ENCODE measurements around the gene ZMYND8. TPM values are rescaled to one million over a fixed set of nuclear protein-coding genes. Genes with fewer than 3 reads are reported as not detected.

Gene ZMYND8
- total RNA-seq, 1 experiment from 2014 or later: 29.0 TPM

DNA sequence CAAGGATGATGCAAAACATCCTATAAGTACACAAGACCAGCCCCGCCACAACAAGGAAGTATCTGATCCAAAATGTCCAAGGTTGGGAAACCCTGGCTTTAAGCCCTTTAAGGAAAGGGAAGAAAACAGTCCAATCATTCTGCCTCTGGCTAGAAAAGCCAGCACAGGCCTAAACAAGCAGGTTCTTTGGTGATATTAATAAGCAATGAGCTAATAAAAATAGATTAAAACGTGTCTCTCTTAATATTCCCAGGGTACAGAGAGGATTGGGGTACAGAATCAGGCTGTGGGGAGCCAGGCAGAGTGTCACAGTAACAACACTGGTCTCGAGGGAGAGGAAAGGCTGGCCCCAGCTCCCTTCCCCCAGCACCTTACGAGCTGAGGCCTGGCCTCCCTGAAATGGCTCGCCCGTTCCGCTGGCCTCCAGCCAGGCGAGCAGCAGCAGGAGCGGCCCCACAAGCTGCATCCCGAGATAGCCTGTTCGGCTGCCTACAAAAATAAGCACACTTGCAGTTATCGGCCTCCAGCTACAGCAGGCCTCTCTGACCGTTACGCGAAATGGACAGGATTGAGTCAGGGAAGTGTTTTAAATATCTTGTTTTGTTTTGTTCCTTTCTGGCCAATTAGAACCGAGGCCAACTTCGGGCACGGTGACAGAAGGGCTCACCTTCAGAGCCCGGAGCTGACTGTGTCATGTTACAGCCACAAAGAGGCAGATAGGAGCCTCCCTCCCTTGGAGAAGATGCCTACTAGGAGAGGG lies 4.0 kb upstream of the ZMYND8 start:
- peak overlapping the region; percentile 84 for H2AFZ ChIP-seq (ENCODE audit: low read depth, low read length, poor library complexity, severe bottlenecking)

GRCh38 chr20:47359530-47360296 lies 3.2 kb upstream of the ZMYND8 start:
- ATAC-seq (no peak), DNase-seq (ENCODE audit: low read depth, low spot score) (no peak)
- Histone ChIP-seq H3K9me2 (ENCODE audit: insufficient read depth) (no peaks in the 10 kb centered on the region), H3K27ac (ENCODE audit: low read depth, low read length) (peak overlapping the region; percentile 98), H3K4me1 (ENCODE audit: control insufficient read depth in 1 of 2, insufficient read depth in 2 of 2, low read length in 2 of 2) (peaks cover 73 to 77% of the 10 kb centered on the region in 2 experiments), H3K9ac (ENCODE audit: low read length) (peak overlapping the region; percentile 84), H3K27me3 (ENCODE audit: insufficient read depth, low read length) (no peaks in the 10 kb centered on the region), H4K20me1 (ENCODE audit: insufficient read depth) (no peaks in the 10 kb centered on the region), H3K4me3 (replicated peaks in 1 of 2; ENCODE audit: low read depth in 1 of 2, low read length in 2 of 2) (peak overlapping the region in 1 of 2 experiments; percentile 54; a peak in 3 of 4 replicates), H3K79me2 (ENCODE audit: insufficient read depth, low read length) (peaks cover 16% of the 10 kb centered on the region), H3K36me3 (ENCODE audit: control insufficient read depth in 1 of 2, insufficient read depth in 2 of 2, low read length in 2 of 2) (no peaks in the 10 kb centered on the region), H3K4me2 (ENCODE audit: low read length) (peak overlapping the region; percentile 89), H3K9me3 (ENCODE audit: control insufficient read depth in 1 of 2, insufficient read depth in 1 of 2, low read depth in 1 of 2, low read length in 2 of 2) (no peaks in the 10 kb centered on the region), H2AFZ (ENCODE audit: low read depth, low read length, poor library complexity, severe bottlenecking) (peak overlapping the region; percentile 44)
- intact Hi-C loops (cut with micrococcal nuclease): loop anchor here (2.0 kb wide), 1 partner anchor 41 kb away; no protein-coding TSS in a partner anchor
- ChIA-PET CTCF (interaction anchor here (0.7 to 2.3 kb wide), 5 partner anchors 24 to 86 kb away, joined by 3 to 11 read pairs (median 9); no protein-coding TSS in a partner anchor), POLR2A (interaction anchor here (0.8 to 6.1 kb wide), 15 partner anchors 8 to 261 kb away, joined by 3 to 65 read pairs (median 4); no protein-coding TSS in a partner anchor), RAD21 (ENCODE audit: low non-redundant PET in 1 of 2, low total read pairs in 2 of 2, uncharacterized antibody in 2 of 2, unreplicated experiment in 2 of 2) (interaction anchor here (1.2 to 1.8 kb wide), 2 partner anchors 24 to 25 kb away, joined by 3 to 4 read pairs; no protein-coding TSS in a partner anchor)
- BruUV-seq (replicated peaks): TSS peak; percentile 39
- no peak for TF ChIP-seq SIN3A (IDR thresholded peaks at IDR 0.05; ENCODE audit: low read depth)
- TF ChIP-seq, protein P1, sequence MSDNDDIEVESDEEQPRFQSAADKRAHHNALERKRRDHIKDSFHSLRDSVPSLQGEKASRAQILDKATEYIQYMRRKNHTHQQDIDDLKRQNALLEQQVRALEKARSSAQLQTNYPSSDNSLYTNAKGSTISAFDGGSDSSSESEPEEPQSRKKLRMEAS (IDR thresholded peaks at IDR 0.05): peak; percentile 32; the same call in 1 of the 2 replicates
- TF ChIP-seq ZNF274 (IDR thresholded peaks at IDR 0.05; ENCODE audit: low read depth, low read length): no peak
- TF ChIP-seq CTCF (IDR thresholded peaks at IDR 0.05 in 2 of 3, conservative IDR thresholded peaks at IDR 0.05 in 1 of 3; ENCODE audit: borderline replicate concordance in 1 of 3, insufficient read depth in 1 of 3, low read depth in 2 of 3, low read length in 2 of 3): no peak
- TF ChIP-seq RAD21 (IDR thresholded peaks at IDR 0.05; ENCODE audit: low read depth): no peak
- TF ChIP-seq ATF3 (IDR thresholded peaks at IDR 0.05): no peak
- TF ChIP-seq ZFX (IDR thresholded peaks at IDR 0.05): no peak
- TF ChIP-seq SRF (IDR thresholded peaks at IDR 0.05; ENCODE audit: low read depth): no peak
- TF ChIP-seq CEBPB (IDR thresholded peaks at IDR 0.05; ENCODE audit: low read depth): 0 out of 2 replicates have a peak, but pooled peaks have one; percentile 20
- no peak for TF ChIP-seq ELF1 (IDR thresholded peaks at IDR 0.05; ENCODE audit: borderline replicate concordance, low read depth)
- no peak for TF ChIP-seq YY1 (IDR thresholded peaks at IDR 0.05; ENCODE audit: extremely low read depth, insufficient replicate concordance, low read depth, low read length)

More for the DNA sequence above, 4.0 kb upstream of the ZMYND8 start:
- TF ChIP-seq JUND (IDR thresholded peaks at IDR 0.05) (no peak), POLR2AphosphoS5 (IDR thresholded peaks at IDR 0.05; ENCODE audit: low read depth, low read length) (peak; percentile 67; the same call in 1 of the 2 replicates), TCF7L2 (IDR thresholded peaks at IDR 0.05; ENCODE audit: borderline replicate concordance, extremely low read depth, insufficient read depth, insufficient read length) (peak; percentile 7), ZFX (IDR thresholded peaks at IDR 0.05) (peak; percentile 72; the same call in 1 of the 2 replicates), RAD21 (IDR thresholded peaks at IDR 0.05; ENCODE audit: low read depth) (peak; percentile 9; the same call in 1 of the 2 replicates), EZH2phosphoT487 (IDR thresholded peaks at IDR 0.05; ENCODE audit: borderline replicate concordance) (no peak), POLR2A (IDR thresholded peaks at IDR 0.05; ENCODE audit: borderline replicate concordance, extremely low read depth, insufficient read depth, insufficient read length) (peak; percentile 74), SP1 (IDR thresholded peaks at IDR 0.05; ENCODE audit: low read depth) (peak; percentile 41; the same call in 1 of the 2 replicates)
- ChIA-PET CTCF (interaction anchor here (1.3 kb wide), 1 partner anchor 23 kb away, joined by 9 read pairs; no protein-coding TSS in a partner anchor), RAD21 (ENCODE audit: low non-redundant PET in 1 of 2, low total read pairs in 2 of 2, uncharacterized antibody in 2 of 2, unreplicated experiment in 2 of 2) (interaction anchor here (0.9 to 1.8 kb wide), 2 partner anchors 24 to 87 kb away, joined by 3 to 4 read pairs; no protein-coding TSS in a partner anchor), POLR2A (interaction anchor here (0.8 to 6.1 kb wide), 9 partner anchors 9 to 43 kb away, joined by 3 to 65 read pairs (median 4); no protein-coding TSS in a partner anchor)
- BruUV-seq (replicated peaks): TSS peak; percentile 39
- ATAC-seq (peak; percentile 55), DNase-seq (ENCODE audit: low read depth, low spot score) (peak; percentile 60)
- H3K9me2 ChIP-seq (ENCODE audit: insufficient read depth): no peaks in the 10 kb centered on the region
- H3K27ac ChIP-seq (ENCODE audit: low read depth, low read length): peak overlapping the region; percentile 98
- peak overlapping the region; percentile 89 for H3K4me2 ChIP-seq (ENCODE audit: low read length)
- H3K4me1 ChIP-seq (ENCODE audit: control insufficient read depth in 1 of 2, insufficient read depth in 2 of 2, low read length in 2 of 2): peaks cover 65 to 69% of the 10 kb centered on the region in 2 experiments
- no peaks in the 10 kb centered on the region for H3K9me3 ChIP-seq (ENCODE audit: control insufficient read depth in 1 of 2, insufficient read depth in 1 of 2, low read depth in 1 of 2, low read length in 2 of 2)
- peak overlapping the region; percentile 36 to 54 for H3K4me3 ChIP-seq (replicated peaks in 1 of 2; ENCODE audit: low read depth in 1 of 2, low read length in 2 of 2)
- peak overlapping the region; percentile 84 for H3K9ac ChIP-seq (ENCODE audit: low read length)
- H3K79me2 ChIP-seq (ENCODE audit: insufficient read depth, low read length): peaks cover 9% of the 10 kb centered on the region
- H4K20me1 ChIP-seq (ENCODE audit: insufficient read depth): no peaks in the 10 kb centered on the region
- H3K27me3 ChIP-seq (ENCODE audit: insufficient read depth, low read length): no peaks in the 10 kb centered on the region
- intact Hi-C loops (cut with micrococcal nuclease): loop anchor here (2.0 kb wide), 1 partner anchor 42 kb away; no protein-coding TSS in a partner anchor
- no peaks in the 10 kb centered on the region for H3K36me3 ChIP-seq (ENCODE audit: control insufficient read depth in 1 of 2, insufficient read depth in 2 of 2, low read length in 2 of 2)

Measured in HCT116 (cell line).